Activated CD8-positive, alpha-beta memory T cell treated with anti-CD3 and anti-CD28 coated beads, Interleukin-2, amount 10 ng/mL, durations not matched to agents 7 days and 5 days (primary cell): ENCODE data around the gene ATAD3C. TPM values are rescaled to one million over a fixed set of nuclear protein-coding genes. Genes with fewer than 3 reads are reported as not detected.
A peak's percentile ranks its signal among the peaks of the same experiment; 100 is the strongest.
"Not testable (repeated sequence)": the region's sequence is repeated elsewhere in the genome, so short reads cannot be mapped to it uniquely, and the experiment has no call there.

Experiments used
- ATAC-seq: fragments of 150-1000 bp; cut with Tn5 transposase; one replicate; pipeline ENCODE4 v1.10.0; 2021; ENCODE audit warnings: moderate library complexity
- CTCF ChIA-PET: fragments of 350-600 bp; sonication (Branson Sonifier 250); formaldehyde crosslinking; loops from one replicate; lab custom pipeline; 2021; ENCODE audit warnings: antibody characterized with exemption; lab: Charles Lee
- DNase-seq: peaks from one replicate; pipeline ENCODE4 v3.0.0-alpha.2; 2020
- H3K27ac Mint-ChIP-seq: one replicate; pipeline ENCODE4 v1.8.0; 2021; ENCODE audit warnings: mild to moderate bottlenecking, mixed read lengths
- H3K27me3 Mint-ChIP-seq: one replicate; pipeline ENCODE4 v1.8.0; 2021; ENCODE audit warnings: mixed read lengths
- H3K36me3 Mint-ChIP-seq: one replicate; pipeline ENCODE4 v1.8.0; 2021; ENCODE audit warnings: mild to moderate bottlenecking, mixed read lengths
- H3K4me1 Mint-ChIP-seq: one replicate; pipeline ENCODE4 v1.8.0; 2021; ENCODE audit warnings: mixed read lengths
- H3K4me3 Mint-ChIP-seq: one replicate; pipeline ENCODE4 v1.8.0; 2021; ENCODE audit warnings: mild to moderate bottlenecking, moderate library complexity, mixed read lengths
- H3K9me3 Mint-ChIP-seq: one replicate; pipeline ENCODE4 v1.8.0; 2022; ENCODE audit warnings: low read depth, mixed read lengths
- total RNA-seq, 2 experiments: library from RNA; stranded (reverse); gene quantifications; one replicate each; pipeline ENCODE4 v1.2.3, GENCODE V29; 2021

The ATAD3C gene
- total RNA-seq, 2 experiments from 2014 or later, result 0.38 to 0.87 TPM

- H3K9me3 Mint-ChIP-seq, result no peaks in the 10 kb centered on the region
- ATAC-seq (no peak), DNase-seq (no peak)
- CTCF ChIA-PET, result interaction anchor here (0.9 kb wide), 1 partner anchor 32 kb away, joined by 3 read pairs; no protein-coding TSS in a partner anchor
- peaks cover 2% of the 10 kb centered on the region for H3K4me1 Mint-ChIP-seq
- no peak overlapping the region for H3K27ac Mint-ChIP-seq
- H3K27me3 Mint-ChIP-seq, result peaks cover 12% of the 10 kb centered on the region
- H3K4me3 Mint-ChIP-seq, result no peak overlapping the region
- no peaks in the 10 kb centered on the region for H3K36me3 Mint-ChIP-seq
Measured at GRCh38 chr1:1437904-1438376, 11.5 kb upstream of the ATAD3C start.

GRCh38 chr1:1438531-1439381 is 10.7 kb upstream of the ATAD3C start:
- Mint-ChIP-seq H3K4me3 (no peak overlapping the region), H3K4me1 (peaks cover 2% of the 10 kb centered on the region), H3K36me3 (no peaks in the 10 kb centered on the region), H3K9me3 (no peaks in the 10 kb centered on the region), H3K27me3 (peaks cover 12% of the 10 kb centered on the region), H3K27ac (no peak overlapping the region)
- ATAC-seq, result no peak
- no peak for DNase-seq
- CTCF ChIA-PET, result no interaction called here

- Mint-ChIP-seq H3K36me3 (no peaks in the 10 kb centered on the region), H3K9me3 (no peaks in the 10 kb centered on the region), H3K4me3 (no peak overlapping the region), H3K4me1 (peaks cover 2% of the 10 kb centered on the region), H3K27me3 (peaks cover 12% of the 10 kb centered on the region), H3K27ac (no peak overlapping the region)
- CTCF ChIA-PET, result interaction anchor here (0.7 kb wide), 1 partner anchor 68 kb away, joined by 3 read pairs; no protein-coding TSS in a partner anchor
- no peak for ATAC-seq
- no peak for DNase-seq
Measured at GRCh38 chr1:1439546-1440261, 9.8 kb upstream of the ATAD3C start.

- Mint-ChIP-seq H3K27me3 (peaks cover 7% of the 10 kb centered on the region), H3K27ac (no peak overlapping the region), H3K9me3 (no peaks in the 10 kb centered on the region), H3K4me1 (peaks cover 2% of the 10 kb centered on the region), H3K4me3 (no peak overlapping the region), H3K36me3 (no peaks in the 10 kb centered on the region)
- CTCF ChIA-PET, result interaction anchor here (0.7 to 2.5 kb wide), 8 partner anchors 10 to 92 kb away, joined by 3 to 13 read pairs (median 3); partner anchors contain the start of genes ATAD3C, DVL1 and MRPL20
- no peak for ATAC-seq
- DNase-seq, result no peak
Measured at GRCh38 chr1:1440262-1441001, 9.1 kb upstream of the ATAD3C start.

- no peaks in the 10 kb centered on the region for H3K9me3 Mint-ChIP-seq
- DNase-seq, result peak; percentile 59
- no peak overlapping the region for H3K27ac Mint-ChIP-seq
- H3K4me1 Mint-ChIP-seq, result peaks cover 1% of the 10 kb centered on the region
- H3K27me3 Mint-ChIP-seq, result peaks cover 5% of the 10 kb centered on the region
- peak; percentile 83 for ATAC-seq
- CTCF ChIA-PET, result interaction anchor here (0.8 to 2.5 kb wide), 10 partner anchors 9 to 205 kb away, joined by 3 to 13 read pairs (median 3); partner anchors contain the start of genes ATAD3C, DVL1 and MRPL20
- no peaks in the 10 kb centered on the region for H3K36me3 Mint-ChIP-seq
- H3K4me3 Mint-ChIP-seq, result no peak overlapping the region
Measured at GRCh38 chr1:1441002-1441888, 8.2 kb upstream of the ATAD3C start.

- DNase-seq (no peak), ATAC-seq (no peak)
- CTCF ChIA-PET, result interaction anchor here (0.9 to 2.5 kb wide), 5 partner anchors 13 to 63 kb away, joined by 3 to 13 read pairs (median 8); partner anchors contain the start of gene MRPL20
- Mint-ChIP-seq H3K9me3 (no peaks in the 10 kb centered on the region), H3K4me3 (no peak overlapping the region), H3K27me3 (no peaks in the 10 kb centered on the region), H3K36me3 (no peaks in the 10 kb centered on the region), H3K4me1 (no peaks in the 10 kb centered on the region), H3K27ac (no peak overlapping the region)
Measured at GRCh38 chr1:1442069-1442770, 7.3 kb upstream of the ATAD3C start.

- H3K27ac Mint-ChIP-seq, DNase-seq, CTCF ChIA-PET, H3K4me3 Mint-ChIP-seq, H3K36me3 Mint-ChIP-seq, ATAC-seq, H3K4me1 Mint-ChIP-seq, H3K9me3 Mint-ChIP-seq, H3K27me3 Mint-ChIP-seq: not testable (repeated sequence)
Measured at GRCh38 chr1:1446631-1447030, 2.9 kb upstream of the ATAD3C start.

- CTCF ChIA-PET, result interaction anchor here (1.0 kb wide), 1 partner anchor 10 kb away, joined by 3 read pairs; no protein-coding TSS in a partner anchor
- not testable (repeated sequence) for H3K4me3 Mint-ChIP-seq, H3K27me3 Mint-ChIP-seq, H3K9me3 Mint-ChIP-seq, DNase-seq, ATAC-seq, H3K36me3 Mint-ChIP-seq, H3K4me1 Mint-ChIP-seq, H3K27ac Mint-ChIP-seq
Measured at GRCh38 chr1:1450616-1451015, 1.1 kb downstream of the ATAD3C start.

- peaks cover 6% of the 10 kb centered on the region for H3K27me3 Mint-ChIP-seq
- ATAC-seq (no peak), DNase-seq (no peak)
- no peak overlapping the region for H3K4me3 Mint-ChIP-seq
- no peaks in the 10 kb centered on the region for H3K9me3 Mint-ChIP-seq
- CTCF ChIA-PET, result no interaction called here
- H3K36me3 Mint-ChIP-seq, result no peaks in the 10 kb centered on the region
- no peak overlapping the region for H3K27ac Mint-ChIP-seq
- no peaks in the 10 kb centered on the region for H3K4me1 Mint-ChIP-seq
Measured at GRCh38 chr1:1451696-1452364, 2.3 kb downstream of the ATAD3C start.

- H3K9me3 Mint-ChIP-seq, ATAC-seq, H3K4me3 Mint-ChIP-seq, H3K4me1 Mint-ChIP-seq, H3K36me3 Mint-ChIP-seq, DNase-seq, CTCF ChIA-PET, H3K27me3 Mint-ChIP-seq, H3K27ac Mint-ChIP-seq: not testable (repeated sequence)
Measured at GRCh38 chr1:1452365-1452739, 2.9 kb downstream of the ATAD3C start.

- Mint-ChIP-seq H3K27me3 (peaks cover 6% of the 10 kb centered on the region), H3K36me3 (no peaks in the 10 kb centered on the region), H3K9me3 (no peaks in the 10 kb centered on the region), H3K4me1 (no peaks in the 10 kb centered on the region), H3K27ac (no peak overlapping the region), H3K4me3 (no peak overlapping the region)
- ATAC-seq (no peak), DNase-seq (no peak)
- CTCF ChIA-PET, result no interaction called here
Measured at GRCh38 chr1:1452882-1453281, 3.4 kb downstream of the ATAD3C start.
